Hematopoietic multipotent progenitor cell treated with erythropoietin and hydrocortisone succinate and interleukin-3 and kit ligand, for 15 days (in vitro differentiated cells): ENCODE results near the gene CCDC69.
"Not testable (repeated sequence)": the region's sequence is repeated elsewhere in the genome, so short reads cannot be mapped to it uniquely, and the experiment has no call there.

Experiments used
- DNase-seq: peaks from one replicate; pipeline ENCODE4 v3.0.0-alpha.2; 2015; ENCODE audit warnings: low spot score

Gene CCDC69

GRCh38 chr5:151189151-151189550 is 34.7 kb downstream of the CCDC69 start:
- DNase-seq: no peak

GRCh38 chr5:151186538-151186937 is 37.4 kb downstream of the CCDC69 start:
- DNase-seq: no peak

GRCh38 chr5:151186052-151186451 is 37.8 kb downstream of the CCDC69 start:
- no peak for DNase-seq

- no peak for DNase-seq
Observed at GRCh38 chr5:151184316-151185042, 39.4 kb downstream of the CCDC69 start.

- no peak for DNase-seq
Observed at GRCh38 chr5:151183456-151184245, 40.2 kb downstream of the CCDC69 start.

- DNase-seq: no peak
Observed at GRCh38 chr5:151182976-151183375, 40.9 kb downstream of the CCDC69 start.

GRCh38 chr5:151182524-151182900 is 41.4 kb downstream of the CCDC69 start:
- DNase-seq: no peak

- no peak for DNase-seq
Observed at GRCh38 chr5:151181818-151182523, 41.9 kb downstream of the CCDC69 start.

- DNase-seq: no peak
Observed at GRCh38 chr5:151180291-151180690, 43.6 kb downstream of the CCDC69 start.

GRCh38 chr5:151179489-151179840 is 44.4 kb downstream of the CCDC69 start:
- no peak for DNase-seq

- DNase-seq: no peak
Observed at GRCh38 chr5:151178777-151179488, 45.0 kb downstream of the CCDC69 start.

- no peak for DNase-seq
Observed at GRCh38 chr5:151178372-151178771, 45.5 kb downstream of the CCDC69 start.

- DNase-seq: not testable (repeated sequence)
Observed at GRCh38 chr5:151176268-151176667, 47.6 kb downstream of the CCDC69 start.

- DNase-seq: no peak
Observed at GRCh38 chr5:151174612-151175101, 49.2 kb downstream of the CCDC69 start.

- DNase-seq: no peak
Observed at GRCh38 chr5:151173711-151174611, 49.9 kb downstream of the CCDC69 start.

- DNase-seq: no peak
Observed at GRCh38 chr5:151171529-151171928, 52.4 kb downstream of the CCDC69 start.

GRCh38 chr5:151168602-151169344 is 55.1 kb downstream of the CCDC69 start:
- no peak for DNase-seq

GRCh38 chr5:151167022-151167421 is 56.9 kb downstream of the CCDC69 start:
- DNase-seq: no peak

GRCh38 chr5:151164687-151165392 is 59.1 kb downstream of the CCDC69 start:
- peak; percentile 72 for DNase-seq

- DNase-seq: no peak
Observed at GRCh38 chr5:151162776-151163175, 61.1 kb downstream of the CCDC69 start.
